ENCODE measurements around the gene ZNF41. TPM values are rescaled to one million over a fixed set of nuclear protein-coding genes. Genes with fewer than 3 reads are reported as not detected.
"Not testable (repeated sequence)": the region's sequence is repeated elsewhere in the genome, so short reads cannot be mapped to it uniquely, and the experiment has no call there.

ZNF41 gene
- total RNA-seq, 1 donor from 2014 or later, result 7.6 TPM

- H3K9me3 Mint-ChIP-seq (ENCODE audit: unreplicated experiment), result peaks cover 3% of the 10 kb centered on the region
- TF ChIP-seq, protein P1, sequence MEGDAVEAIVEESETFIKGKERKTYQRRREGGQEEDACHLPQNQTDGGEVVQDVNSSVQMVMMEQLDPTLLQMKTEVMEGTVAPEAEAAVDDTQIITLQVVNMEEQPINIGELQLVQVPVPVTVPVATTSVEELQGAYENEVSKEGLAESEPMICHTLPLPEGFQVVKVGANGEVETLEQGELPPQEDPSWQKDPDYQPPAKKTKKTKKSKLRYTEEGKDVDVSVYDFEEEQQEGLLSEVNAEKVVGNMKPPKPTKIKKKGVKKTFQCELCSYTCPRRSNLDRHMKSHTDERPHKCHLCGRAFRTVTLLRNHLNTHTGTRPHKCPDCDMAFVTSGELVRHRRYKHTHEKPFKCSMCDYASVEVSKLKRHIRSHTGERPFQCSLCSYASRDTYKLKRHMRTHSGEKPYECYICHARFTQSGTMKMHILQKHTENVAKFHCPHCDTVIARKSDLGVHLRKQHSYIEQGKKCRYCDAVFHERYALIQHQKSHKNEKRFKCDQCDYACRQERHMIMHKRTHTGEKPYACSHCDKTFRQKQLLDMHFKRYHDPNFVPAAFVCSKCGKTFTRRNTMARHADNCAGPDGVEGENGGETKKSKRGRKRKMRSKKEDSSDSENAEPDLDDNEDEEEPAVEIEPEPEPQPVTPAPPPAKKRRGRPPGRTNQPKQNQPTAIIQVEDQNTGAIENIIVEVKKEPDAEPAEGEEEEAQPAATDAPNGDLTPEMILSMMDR (IDR thresholded peaks at IDR 0.05; ENCODE audit: partially characterized antibody, unreplicated experiment), result no peak
- H3K27me3 Mint-ChIP-seq (ENCODE audit: unreplicated experiment), result no peaks in the 10 kb centered on the region
- no peak overlapping the region for H3K27ac Mint-ChIP-seq (ENCODE audit: unreplicated experiment)
- no peaks in the 10 kb centered on the region for H3K4me1 Mint-ChIP-seq (ENCODE audit: low read depth, unreplicated experiment)
- DNase-seq, result no peak
- no peak overlapping the region for H3K4me3 Mint-ChIP-seq (ENCODE audit: unreplicated experiment)
- no peaks in the 10 kb centered on the region for H3K36me3 Mint-ChIP-seq (ENCODE audit: unreplicated experiment)
Measured at GRCh38 chrX:47518144-47518543, 35.1 kb upstream of the ZNF41 start.

DNA sequence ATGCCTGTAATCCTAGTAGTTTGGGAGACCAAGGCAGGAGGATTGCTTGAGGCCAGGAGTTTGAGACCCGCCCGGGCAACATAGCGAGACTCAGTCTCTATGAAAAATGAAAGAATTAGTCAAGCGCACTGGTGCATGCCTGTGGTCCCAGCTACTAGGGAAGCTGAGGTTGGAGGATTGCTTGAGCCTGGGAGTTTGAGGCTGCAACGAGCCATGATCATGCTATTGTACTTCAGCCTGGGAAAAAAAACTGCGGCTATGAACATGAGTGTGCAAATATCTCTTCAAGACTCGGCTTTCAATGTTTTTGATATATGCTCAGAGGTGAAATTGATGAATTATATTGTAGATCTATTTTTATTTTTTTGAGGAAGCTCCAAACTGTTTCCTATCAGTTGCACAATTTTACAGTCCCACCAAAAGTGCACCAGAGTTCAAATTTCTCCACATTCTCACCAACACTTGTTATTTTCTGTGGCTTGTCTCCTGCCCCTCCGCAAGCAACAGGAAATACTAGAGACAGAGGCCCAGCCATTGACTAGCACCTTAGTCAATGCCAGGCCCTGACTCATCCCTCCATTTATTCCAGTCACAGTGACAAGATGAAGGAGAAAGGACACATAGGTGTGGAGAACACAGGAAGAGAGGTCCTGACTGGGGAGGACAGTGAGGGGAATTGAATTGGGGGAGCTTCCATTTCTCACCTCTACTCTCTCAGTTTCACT is 33.1 kb upstream of the ZNF41 start:
- no peaks in the 10 kb centered on the region for H3K27me3 Mint-ChIP-seq (ENCODE audit: unreplicated experiment)
- peaks cover 1% of the 10 kb centered on the region for H3K4me1 Mint-ChIP-seq (ENCODE audit: low read depth, unreplicated experiment)
- peaks cover 3% of the 10 kb centered on the region for H3K9me3 Mint-ChIP-seq (ENCODE audit: unreplicated experiment)
- TF ChIP-seq, protein P1 (IDR thresholded peaks at IDR 0.05; ENCODE audit: partially characterized antibody, unreplicated experiment), result no peak
- no peak overlapping the region for H3K27ac Mint-ChIP-seq (ENCODE audit: unreplicated experiment)
- no peak overlapping the region for H3K4me3 Mint-ChIP-seq (ENCODE audit: unreplicated experiment)
- DNase-seq, result no peak
- H3K36me3 Mint-ChIP-seq (ENCODE audit: unreplicated experiment), result no peaks in the 10 kb centered on the region

DNA sequence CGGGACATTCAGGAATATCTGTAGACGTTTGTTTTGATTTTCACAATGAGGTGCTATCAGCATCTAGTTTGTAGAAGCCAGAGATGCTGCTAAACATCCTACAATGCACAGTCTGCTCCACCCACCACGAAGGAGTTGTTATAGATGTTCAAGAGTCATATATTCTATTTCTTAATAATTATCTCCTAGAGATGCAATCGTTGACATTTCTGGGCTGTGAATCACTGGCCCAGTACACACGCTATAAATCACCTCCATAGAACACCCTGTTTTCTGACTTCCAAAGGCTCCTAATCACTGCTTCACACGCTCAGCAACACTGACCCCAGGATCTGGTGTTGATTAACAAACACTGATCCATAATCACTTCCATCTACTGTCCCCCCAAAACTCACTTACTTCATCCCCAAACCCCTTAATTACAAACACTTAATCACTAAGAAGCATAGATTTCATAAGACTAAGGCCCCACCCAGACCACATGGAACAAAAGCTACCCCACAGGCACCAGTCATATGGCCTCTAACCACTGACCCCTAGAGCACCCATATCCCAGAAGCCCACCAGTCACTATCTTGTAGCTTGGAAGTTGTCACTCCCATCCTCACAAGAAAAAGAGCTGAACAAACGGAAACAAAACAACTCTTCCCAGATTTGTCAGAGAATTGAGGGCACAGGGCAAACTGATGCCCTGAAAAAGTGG is 31.7 kb upstream of the ZNF41 start:
- Mint-ChIP-seq H3K36me3 (ENCODE audit: unreplicated experiment) (no peaks in the 10 kb centered on the region), H3K4me3 (ENCODE audit: unreplicated experiment) (peak overlapping the region; percentile 18), H3K27ac (ENCODE audit: unreplicated experiment) (no peak overlapping the region), H3K9me3 (ENCODE audit: unreplicated experiment) (peaks cover 3% of the 10 kb centered on the region), H3K27me3 (ENCODE audit: unreplicated experiment) (no peaks in the 10 kb centered on the region), H3K4me1 (ENCODE audit: low read depth, unreplicated experiment) (peaks cover 1% of the 10 kb centered on the region)
- TF ChIP-seq, protein P1 (IDR thresholded peaks at IDR 0.05; ENCODE audit: partially characterized antibody, unreplicated experiment), result no peak
- DNase-seq, result no peak

DNA sequence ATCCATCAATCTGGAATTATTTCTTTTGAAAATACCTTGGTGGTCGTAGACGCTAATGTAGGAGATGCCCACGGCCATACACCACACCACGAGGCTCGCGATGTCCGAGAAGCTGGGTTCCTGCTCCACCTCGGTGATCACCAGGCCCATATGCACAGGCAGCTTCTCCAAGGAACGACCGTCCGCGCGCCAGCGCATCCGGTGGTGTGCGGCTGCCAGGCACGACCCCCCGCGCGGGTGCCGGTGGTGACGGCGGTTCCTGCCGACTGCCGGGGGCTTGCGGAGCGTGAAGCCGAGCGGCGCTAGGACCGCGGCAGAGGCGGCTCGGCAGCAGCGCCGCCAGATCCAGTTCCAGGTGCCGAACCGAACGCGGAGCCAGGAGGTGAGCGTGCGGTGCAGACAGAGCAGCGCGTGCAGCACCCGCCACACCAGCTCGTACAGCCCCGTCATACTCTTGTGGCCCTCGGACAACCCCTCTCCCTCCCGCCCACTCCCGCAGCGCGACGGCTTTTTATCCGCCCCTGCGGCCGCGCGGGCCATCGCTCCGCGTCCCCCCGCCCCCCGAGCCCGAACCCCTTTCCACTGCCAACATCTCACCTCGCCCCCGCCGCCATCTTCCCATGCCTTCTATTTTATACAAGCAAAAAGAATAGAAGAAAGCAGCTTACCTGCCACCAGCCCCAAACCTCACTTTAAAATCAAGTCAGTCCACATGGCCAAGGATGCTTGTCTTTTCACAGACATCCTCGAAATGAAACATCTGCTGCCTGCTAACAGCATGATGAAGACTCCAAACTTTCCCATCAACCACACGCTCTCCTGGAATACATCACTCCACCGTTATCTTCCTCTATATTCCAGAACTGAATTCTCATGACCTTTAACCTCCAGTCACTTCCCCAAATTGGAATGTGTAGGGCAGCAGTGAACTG is 30.3 kb upstream of the ZNF41 start:
- Mint-ChIP-seq H3K4me3 (ENCODE audit: unreplicated experiment) (peak overlapping the region; percentile 91), H3K27ac (ENCODE audit: unreplicated experiment) (peak overlapping the region; percentile 72)
- H3K36me3 Mint-ChIP-seq (ENCODE audit: unreplicated experiment); H3K4me1 Mint-ChIP-seq (ENCODE audit: low read depth, unreplicated experiment); H3K9me3 Mint-ChIP-seq (ENCODE audit: unreplicated experiment); H3K27me3 Mint-ChIP-seq (ENCODE audit: unreplicated experiment): not testable (repeated sequence)
- peak; percentile 33 for DNase-seq

DNA sequence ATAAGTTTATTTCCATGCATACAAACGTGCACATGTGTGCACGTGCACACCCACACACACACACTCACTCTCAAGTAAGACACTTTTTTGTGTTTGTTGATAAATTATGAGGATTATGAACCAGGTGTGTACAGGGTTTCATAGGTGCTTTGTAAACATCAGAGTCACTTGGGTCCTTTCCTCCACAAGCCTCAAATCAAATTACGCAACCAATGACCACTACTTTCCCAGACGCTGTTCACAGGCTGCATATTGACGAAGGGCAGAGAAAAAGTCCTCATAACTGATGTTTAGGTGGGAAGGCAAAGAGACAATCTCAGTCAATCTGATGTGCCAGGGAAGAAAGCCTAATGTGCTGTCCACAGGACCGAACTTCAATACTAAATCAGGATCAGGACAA is 29.4 kb upstream of the ZNF41 start:
- not testable (repeated sequence) for H3K9me3 Mint-ChIP-seq (ENCODE audit: unreplicated experiment); H3K36me3 Mint-ChIP-seq (ENCODE audit: unreplicated experiment); H3K27ac Mint-ChIP-seq (ENCODE audit: unreplicated experiment); H3K4me1 Mint-ChIP-seq (ENCODE audit: low read depth, unreplicated experiment); DNase-seq; H3K27me3 Mint-ChIP-seq (ENCODE audit: unreplicated experiment)
- H3K4me3 Mint-ChIP-seq (ENCODE audit: unreplicated experiment), result peak overlapping the region; percentile 79
